GM04504 (cell line): ENCODE measurements around the gene DISP2.

Source experiments
- DNase-seq: peaks from one replicate; pipeline ENCODE4 v3.0.0-alpha.2; 2012; ENCODE audit warnings: low read depth

Gene DISP2

GRCh38 chr15:40365624-40366456 lies 7.8 kb downstream of the DISP2 start:
- no peak for DNase-seq

GRCh38 chr15:40366457-40367370 lies 8.7 kb downstream of the DISP2 start:
- no peak for DNase-seq

- DNase-seq: no peak
Measured at GRCh38 chr15:40367371-40367685, 9.3 kb downstream of the DISP2 start.

GRCh38 chr15:40367686-40368611 lies 9.9 kb downstream of the DISP2 start:
- DNase-seq: peak; percentile 65

GRCh38 chr15:40368719-40369473 lies 10.9 kb downstream of the DISP2 start:
- no peak for DNase-seq

- no peak for DNase-seq
Measured at GRCh38 chr15:40369474-40369869, 11.5 kb downstream of the DISP2 start.

GRCh38 chr15:40369971-40370370 lies 12.0 kb downstream of the DISP2 start:
- DNase-seq: no peak

- no peak for DNase-seq
Measured at GRCh38 chr15:40372981-40373380, 15.0 kb downstream of the DISP2 start.

GRCh38 chr15:40377606-40378005 lies 19.6 kb downstream of the DISP2 start:
- DNase-seq: no peak

- DNase-seq: no peak
Measured at GRCh38 chr15:40379374-40379773, 21.4 kb downstream of the DISP2 start.

GRCh38 chr15:40379853-40380252 lies 21.8 kb downstream of the DISP2 start:
- peak; percentile 96 for DNase-seq

- no peak for DNase-seq
Measured at GRCh38 chr15:40380636-40381035, 22.6 kb downstream of the DISP2 start.

GRCh38 chr15:40381818-40382529 lies 24.0 kb downstream of the DISP2 start:
- no peak for DNase-seq

- DNase-seq: peak; percentile 81
Measured at GRCh38 chr15:40382580-40383456, 24.8 kb downstream of the DISP2 start, which contains the start of gene KNSTRN. KNSTRN (plus strand) TSS chr15:40382721; CDS start chr15:40382836, 115 bp downstream.

- no peak for DNase-seq
Measured at GRCh38 chr15:40386480-40386879, 28.5 kb downstream of the DISP2 start.

- no peak for DNase-seq
Measured at GRCh38 chr15:40388941-40389823, 31.2 kb downstream of the DISP2 start.

GRCh38 chr15:40389824-40390595 lies 32.0 kb downstream of the DISP2 start:
- no peak for DNase-seq
